ENCODE data around the gene EOMES. TPM values are rescaled to one million over a fixed set of nuclear protein-coding genes. Genes with fewer than 3 reads are reported as not detected.

The EOMES gene
- total and polyA plus RNA-seq, 2 donors (not counting 1 experiment from before 2014, with no cell fraction given), result 0.10 to 0.12 TPM

GRCh38 chr3:27685474-27685873 lies 36.6 kb downstream of the EOMES start:
- ATAC-seq (ENCODE audit: low read depth), result no peak
- peaks cover 9% of the 10 kb centered on the region for H3K4me1 Mint-ChIP-seq
- Histone ChIP-seq H3K79me2 (ENCODE audit: control insufficient read depth, insufficient read depth, low read length) (no peaks in the 10 kb centered on the region), H3K36me3 (replicated peaks in 1 of 2; ENCODE audit: control extremely low read depth in 1 of 2, control insufficient read depth in 1 of 2, extremely low read depth in 1 of 2, insufficient read depth in 2 of 2, low read length in 1 of 2) (no peaks in the 10 kb centered on the region), H3K27me3 (replicated peaks in 1 of 4; ENCODE audit: control extremely low read depth in 1 of 4, control insufficient read depth in 3 of 4, insufficient read depth in 4 of 4, low read length in 3 of 4) (peaks cover 0 to 3% (median 0%) of the 10 kb centered on the region in 4 experiments), H3K9ac (ENCODE audit: low read length) (no peak overlapping the region), H3K4me2 (replicated peaks; ENCODE audit: low read depth, low read length, poor library complexity, severe bottlenecking) (no peak overlapping the region), H3K4me1 (ENCODE audit: control insufficient read depth in 2 of 2, insufficient read depth in 2 of 2, low read length in 2 of 2) (peaks cover 5 to 10% of the 10 kb centered on the region in 2 donors), H3K9me3 (ENCODE audit: control extremely low read depth in 1 of 3, control insufficient read depth in 2 of 3, insufficient read depth in 1 of 3, low read length in 2 of 3) (peaks cover 0 to 6% (median 0%) of the 10 kb centered on the region in 3 donors), H3K27ac (ENCODE audit: low read length in 2 of 2) (no peak overlapping the region), H4K20me1 (ENCODE audit: control insufficient read depth, insufficient read depth, low read length, poor library complexity, severe bottlenecking) (no peaks in the 10 kb centered on the region), H3K4me3 (ENCODE audit: control extremely low read depth in 1 of 5, extremely low read depth in 1 of 5, insufficient read depth in 1 of 5, low read depth in 2 of 5, low read length in 4 of 5) (no peak overlapping the region), H2AFZ (ENCODE audit: insufficient read depth, low read depth, low read length, poor library complexity, severe bottlenecking) (no peak overlapping the region)
- H3K9me3 Mint-ChIP-seq (ENCODE audit: insufficient read depth), result peaks cover 5% of the 10 kb centered on the region
- TF ChIP-seq CTCF (IDR thresholded peaks at IDR 0.05) (no peak), EZH2 (IDR thresholded peaks at IDR 0.05; ENCODE audit: borderline replicate concordance, insufficient read depth, low read depth, low read length, poor library complexity, severe bottlenecking) (no peak)
- no peak for DNase-seq
- H3K27ac Mint-ChIP-seq, result no peak overlapping the region
- WGBS (ENCODE audit: insufficient coverage), result 100% methylated on average over 1 of the region's 1 CpG
- CTCF ChIA-PET, result no interaction called here
- intact Hi-C loops (cut with micrococcal nuclease), result no loop called here
- POLR2A ChIA-PET, result no interaction called here
- H3K4me3 Mint-ChIP-seq, result no peak overlapping the region
- peaks cover 16% of the 10 kb centered on the region for H3K27me3 Mint-ChIP-seq

- no peak overlapping the region for H3K4me2 ChIP-seq (replicated peaks; ENCODE audit: low read depth, low read length, poor library complexity, severe bottlenecking)
- H3K36me3 ChIP-seq (replicated peaks in 1 of 2; ENCODE audit: control extremely low read depth in 1 of 2, control insufficient read depth in 1 of 2, extremely low read depth in 1 of 2, insufficient read depth in 2 of 2, low read length in 1 of 2), result no peaks in the 10 kb centered on the region
- H3K79me2 ChIP-seq (ENCODE audit: control insufficient read depth, insufficient read depth, low read length), result no peaks in the 10 kb centered on the region
- peaks cover 4% of the 10 kb centered on the region for H3K27me3 Mint-ChIP-seq
- peaks cover 0 to 6% (median 0%) of the 10 kb centered on the region in 3 donors for H3K9me3 ChIP-seq (ENCODE audit: control extremely low read depth in 1 of 3, control insufficient read depth in 2 of 3, insufficient read depth in 1 of 3, low read length in 2 of 3)
- no peaks in the 10 kb centered on the region for H4K20me1 ChIP-seq (ENCODE audit: control insufficient read depth, insufficient read depth, low read length, poor library complexity, severe bottlenecking)
- H2AFZ ChIP-seq (ENCODE audit: insufficient read depth, low read depth, low read length, poor library complexity, severe bottlenecking), result no peak overlapping the region
- no peak overlapping the region for H3K9ac ChIP-seq (ENCODE audit: low read length)
- H3K27ac ChIP-seq (ENCODE audit: low read length in 2 of 2), result no peak overlapping the region
- intact Hi-C loops (cut with micrococcal nuclease), result no loop called here
- H3K4me3 ChIP-seq (ENCODE audit: control extremely low read depth in 1 of 5, extremely low read depth in 1 of 5, insufficient read depth in 1 of 5, low read depth in 2 of 5, low read length in 4 of 5), result no peak overlapping the region
- 80% methylated on average over 1 of the region's 2 CpGs for WGBS (ENCODE audit: insufficient coverage)
- H3K9me3 Mint-ChIP-seq (ENCODE audit: insufficient read depth), result no peaks in the 10 kb centered on the region
- TF ChIP-seq CTCF (IDR thresholded peaks at IDR 0.05) (no peak), EZH2 (IDR thresholded peaks at IDR 0.05; ENCODE audit: borderline replicate concordance, insufficient read depth, low read depth, low read length, poor library complexity, severe bottlenecking) (no peak)
- ATAC-seq (ENCODE audit: low read depth) (no peak), DNase-seq (no peak)
- H3K27me3 ChIP-seq (replicated peaks in 1 of 4; ENCODE audit: control extremely low read depth in 1 of 4, control insufficient read depth in 3 of 4, insufficient read depth in 4 of 4, low read length in 3 of 4), result peaks cover 0 to 3% (median 0%) of the 10 kb centered on the region in 4 experiments
- CTCF ChIA-PET, result no interaction called here
- peaks cover 17% of the 10 kb centered on the region for H3K4me1 Mint-ChIP-seq
- peaks cover 5 to 17% of the 10 kb centered on the region in 2 donors for H3K4me1 ChIP-seq (ENCODE audit: control insufficient read depth in 2 of 2, insufficient read depth in 2 of 2, low read length in 2 of 2)
- POLR2A ChIA-PET, result no interaction called here
- no peak overlapping the region for H3K4me3 Mint-ChIP-seq
- H3K27ac Mint-ChIP-seq, result no peak overlapping the region
These were observed 37.8 kb downstream of the EOMES start for GRCh38 chr3:27684302-27684701.
